Fibroblast of mammary gland (primary cell): ENCODE measurements around the gene ANKH.

ENCODE experiments used
- DNase-seq: peaks from one replicate; pipeline ENCODE4 v3.0.0-alpha.2; 2010; ENCODE audit warnings: low read depth
- H3K4me3 ChIP-seq: 2 replicates; pipeline ENCODE4 v1.5.1; 2011; ENCODE audit warnings: low read depth, mild to moderate bottlenecking, low read length, moderate library complexity; ENCODE audit not compliant: control insufficient read depth
- CTCF ChIP-seq: conservative IDR thresholded peaks from 2 replicates; pipeline ENCODE4 v1.5.1; 2011; ENCODE audit warnings: low read depth, low read length, inconsistent platforms; ENCODE audit not compliant: control insufficient read depth, insufficient read depth

ANKH gene

GRCh38 chr5:14776602-14777001 lies 95.0 kb downstream of the ANKH start:
- DNase-seq, result peak; percentile 7

GRCh38 chr5:14775857-14776256 lies 95.7 kb downstream of the ANKH start:
- no peak overlapping the region for H3K4me3 ChIP-seq
- no peak for TF ChIP-seq CTCF
- peak; percentile 92 for DNase-seq

More at GRCh38 chr5:14776602-14777001, 95.0 kb downstream of the ANKH start:
- no peak overlapping the region for H3K4me3 ChIP-seq
- TF ChIP-seq CTCF, result no peak

DNA sequence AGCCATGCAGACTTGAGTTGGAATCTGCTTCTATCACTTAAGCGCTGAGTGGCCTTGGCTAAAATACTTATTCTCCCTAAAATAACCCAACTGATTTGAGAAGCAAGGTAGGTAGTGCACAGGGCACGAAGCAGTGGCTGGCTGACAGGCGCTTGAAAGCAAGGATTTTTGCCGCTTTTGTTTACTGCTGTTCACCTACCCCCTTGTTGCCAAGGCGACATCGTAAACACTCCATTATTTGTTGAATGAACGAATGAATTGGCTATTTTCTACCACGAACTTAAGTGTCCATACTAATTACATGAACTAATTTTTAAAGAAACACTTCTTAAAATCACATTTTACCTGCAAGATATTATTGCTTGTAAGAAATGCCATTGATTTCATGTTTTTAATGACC lies 98.0 kb downstream of the ANKH start:
- TF ChIP-seq CTCF, result no peak
- H3K4me3 ChIP-seq, result no peak overlapping the region
- no peak for DNase-seq

DNA sequence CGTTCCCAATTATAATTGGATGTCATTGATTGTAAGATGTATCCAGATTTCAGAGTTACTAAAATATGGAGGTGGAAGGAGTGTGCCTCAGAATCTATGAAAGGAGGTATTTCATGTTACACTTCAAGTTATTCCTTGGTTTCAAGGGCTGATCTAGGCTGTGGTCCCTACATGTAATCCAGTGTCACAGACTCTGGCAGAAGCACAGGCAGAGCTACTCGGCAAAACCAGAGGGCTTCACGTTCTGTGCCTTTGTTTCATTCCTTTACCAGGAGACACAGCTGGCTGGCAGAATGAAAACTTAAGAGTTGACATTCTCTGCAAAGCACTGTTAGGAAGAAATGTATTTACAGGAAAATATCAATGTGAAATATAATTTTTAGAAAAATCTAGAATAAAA lies 99.6 kb downstream of the ANKH start:
- H3K4me3 ChIP-seq, result no peak overlapping the region
- no peak for DNase-seq
- no peak for TF ChIP-seq CTCF

GRCh38 chr5:14771189-14771588 lies 100.4 kb downstream of the ANKH start:
- no peak overlapping the region for H3K4me3 ChIP-seq
- TF ChIP-seq CTCF, result no peak
- DNase-seq, result no peak

DNA sequence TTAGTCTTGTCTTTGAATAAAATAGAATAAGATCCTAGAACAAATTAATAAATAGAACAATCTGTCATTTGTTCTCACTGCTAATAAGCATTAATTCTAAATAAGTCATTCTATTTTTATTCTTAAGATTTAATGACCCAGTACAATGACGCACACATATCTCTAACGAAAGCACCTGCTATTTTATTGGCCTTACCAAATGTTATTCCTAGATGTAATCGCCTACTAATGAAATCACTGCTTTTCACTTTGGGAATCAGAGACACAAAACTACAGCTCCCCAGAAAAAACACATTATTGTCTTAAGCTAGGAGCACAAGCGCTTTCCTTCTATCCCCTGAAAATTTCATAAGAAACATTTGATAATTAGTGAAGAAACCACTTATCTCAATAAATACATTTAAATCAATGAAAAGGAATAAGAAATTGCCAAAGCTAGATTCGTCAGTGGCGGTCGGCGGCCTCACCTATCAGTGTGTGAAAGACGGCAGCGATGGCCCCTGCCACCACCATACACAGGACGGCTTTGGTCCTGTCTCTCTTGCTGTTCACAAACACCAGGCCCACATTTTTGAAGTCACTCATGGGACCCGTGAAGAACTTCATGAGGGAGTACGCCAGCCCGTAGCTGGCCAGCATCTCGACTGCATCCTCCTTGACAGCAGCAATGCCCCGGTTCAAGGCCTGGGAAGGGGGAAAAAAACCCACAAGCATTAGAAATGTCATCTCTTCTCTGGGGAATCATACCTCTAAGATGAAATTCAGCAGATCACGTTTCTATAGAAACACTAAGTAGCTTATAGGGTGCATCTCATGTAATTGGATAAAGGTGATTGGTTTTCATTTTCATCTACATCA lies 102.8 kb downstream of the ANKH start:
- H3K4me3 ChIP-seq, result no peak overlapping the region
- TF ChIP-seq CTCF, result no peak
- DNase-seq, result no peak
